HepG2 (cell line): ENCODE results near the gene ZMYND8. TPM values are rescaled to one million over a fixed set of nuclear protein-coding genes. Genes with fewer than 3 reads are reported as not detected.
A peak's percentile ranks its signal among the peaks of the same experiment; 100 is the strongest.

Source experiments
- CEBPZ ChIP-seq: IDR thresholded peaks from 2 replicates; pipeline ENCODE4 v1.6.1; 2012; ENCODE audit warnings: low read length, improper control_type of control experiment
- EZH2 ChIP-seq: conservative IDR thresholded peaks from 2 replicates; pipeline ENCODE4 v1.6.1; 2012; ENCODE audit warnings: mild to moderate bottlenecking, low read depth, low read length, moderate library complexity
- HOXA5 ChIP-seq: sonication (generic); formaldehyde crosslinking; IDR thresholded peaks from 2 replicates; pipeline ENCODE4 v1.4.0; 2020; ENCODE audit warnings: missing genetic modification reagents
- KDM5A ChIP-seq: fragments of 200-600 bp; sonication (generic); IDR thresholded peaks from 2 replicates; pipeline ENCODE4 v1.7.0; 2018; ENCODE audit warnings: antibody characterized with exemption, mild to moderate bottlenecking, low read length, borderline replicate concordance
- MIER2 ChIP-seq: IDR thresholded peaks from 2 replicates; pipeline ENCODE4 v1.6.1; 2016; ENCODE audit warnings: missing biosample characterization, missing genetic modification reagents
- NKX3-1 ChIP-seq: sonication (generic); formaldehyde crosslinking; IDR thresholded peaks from 2 replicates; pipeline ENCODE4 v1.5.0; 2020; ENCODE audit warnings: missing genetic modification reagents
- PRDM10 ChIP-seq: sonication (generic); formaldehyde crosslinking; IDR thresholded peaks from 2 replicates; pipeline ENCODE4 v1.4.0; 2020; ENCODE audit warnings: low read depth, missing genetic modification reagents
- RBM22 ChIP-seq: fragments of 200-400 bp; formaldehyde crosslinking; optimal IDR thresholded peaks from 2 replicates; pipeline ENCODE3; 2017; ENCODE audit warnings: mild to moderate bottlenecking, low read length, moderate library complexity
- XBP1 ChIP-seq: sonication (generic); formaldehyde crosslinking; IDR thresholded peaks from 2 replicates; pipeline ENCODE4 v1.5.0; 2020; ENCODE audit warnings: missing genetic modification reagents
- ZBTB20 ChIP-seq: sonication (generic); formaldehyde crosslinking; IDR thresholded peaks from 2 replicates; pipeline ENCODE4 v1.8.1; 2023; ENCODE audit warnings: missing genetic modification reagents, low read depth, mild to moderate bottlenecking, borderline replicate concordance
- ZNF143 ChIP-seq: sonication (generic); formaldehyde crosslinking; IDR thresholded peaks from 2 replicates; pipeline ENCODE4 v1.4.0; 2020; ENCODE audit warnings: missing genetic modification reagents
- ZNF512B ChIP-seq: sonication (generic); formaldehyde crosslinking; IDR thresholded peaks from 2 replicates; pipeline ENCODE4 v1.5.1; 2020; ENCODE audit warnings: missing genetic modification reagents, mild to moderate bottlenecking, borderline replicate concordance
- ZNF780A ChIP-seq: sonication (generic); formaldehyde crosslinking; IDR thresholded peaks from 2 replicates; pipeline ENCODE4 v1.8.0; 2022; ENCODE audit warnings: mild to moderate bottlenecking, missing genetic modification reagents, moderate library complexity
- ZSCAN22 ChIP-seq: sonication (generic); formaldehyde crosslinking; IDR thresholded peaks from 2 replicates; pipeline ENCODE4 v1.4.0; 2020; ENCODE audit warnings: mild to moderate bottlenecking, missing genetic modification reagents
- ZSCAN30 ChIP-seq: sonication (generic); formaldehyde crosslinking; IDR thresholded peaks from 2 replicates; pipeline ENCODE4 v1.5.0; 2020; ENCODE audit warnings: mild to moderate bottlenecking, missing genetic modification reagents
- polyA plus RNA-seq, 8 experiments: library from polyadenylated mRNA; depleted of rRNA in 3 of 8; stranded (reverse) in 7 of 8; unstranded in 1 of 8; fragments of >200 nt; fragmentation: Illumina TruSeq in 4 of 8; extraction: Trizol in 4 of 8; gene quantifications; 2 replicates each; pipeline versions ENCODE4 v1.2.1 to v1.2.3, GENCODE V29; 2011 to 2016; ENCODE audit warnings: low read depth in 4 of 8, missing spikeins in 1 of 8, mixed read lengths in 1 of 8; ENCODE audit not compliant: insufficient read depth in 1 of 8
- total RNA-seq, 5 experiments: library from RNA; depleted of rRNA; stranded (reverse); fragments of >200 nt; fragmentation: Illumina TruSeq; extraction: Trizol; gene quantifications; 2 replicates each; pipeline ENCODE4 v1.2.3, GENCODE V29; 2016; ENCODE audit warnings: low read depth in 1 of 5
- TF ChIP-seq, protein P1 (sequence below): sonication (generic); formaldehyde crosslinking; IDR thresholded peaks from 2 replicates; pipeline ENCODE4 v1.5.1; 2020; ENCODE audit warnings: mild to moderate bottlenecking, moderate library complexity, missing genetic modification reagents
- TF ChIP-seq, protein P2 (sequence below): sonication (generic); formaldehyde crosslinking; IDR thresholded peaks from 2 replicates; pipeline ENCODE4 v1.8.1; 2023; ENCODE audit warnings: mild to moderate bottlenecking, inconsistent platforms, moderate library complexity, missing genetic modification reagents, borderline replicate concordance

The ZMYND8 gene
- total and polyA plus RNA-seq, 2 of the 13 experiments (the other 11 are each of a cell fraction or from before 2014, with no cell fraction given), result 53.9 to 84.7 TPM

GRCh38 chr20:47346172-47346571 is 10.3 kb downstream of the ZMYND8 start (continued):
- no peak for TF ChIP-seq ZNF143 (CRISPR knock-in tag)
- TF ChIP-seq ZSCAN30, result no peak
- TF ChIP-seq ZNF512B (CRISPR knock-in tag), result no peak
- TF ChIP-seq CEBPZ, result no peak
- TF ChIP-seq XBP1 (CRISPR knock-in tag), result no peak
- TF ChIP-seq HOXA5 (CRISPR knock-in tag), result no peak
- TF ChIP-seq, protein P1, sequence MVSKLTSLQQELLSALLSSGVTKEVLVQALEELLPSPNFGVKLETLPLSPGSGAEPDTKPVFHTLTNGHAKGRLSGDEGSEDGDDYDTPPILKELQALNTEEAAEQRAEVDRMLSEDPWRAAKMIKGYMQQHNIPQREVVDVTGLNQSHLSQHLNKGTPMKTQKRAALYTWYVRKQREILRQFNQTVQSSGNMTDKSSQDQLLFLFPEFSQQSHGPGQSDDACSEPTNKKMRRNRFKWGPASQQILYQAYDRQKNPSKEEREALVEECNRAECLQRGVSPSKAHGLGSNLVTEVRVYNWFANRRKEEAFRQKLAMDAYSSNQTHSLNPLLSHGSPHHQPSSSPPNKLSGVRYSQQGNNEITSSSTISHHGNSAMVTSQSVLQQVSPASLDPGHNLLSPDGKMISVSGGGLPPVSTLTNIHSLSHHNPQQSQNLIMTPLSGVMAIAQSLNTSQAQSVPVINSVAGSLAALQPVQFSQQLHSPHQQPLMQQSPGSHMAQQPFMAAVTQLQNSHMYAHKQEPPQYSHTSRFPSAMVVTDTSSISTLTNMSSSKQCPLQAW (CRISPR knock-in tag), result peak; percentile 6; the same call in 1 of the 2 replicates
- no peak for TF ChIP-seq NKX3-1 (CRISPR knock-in tag)
- no peak for TF ChIP-seq EZH2
- no peak for TF ChIP-seq PRDM10
- peak; percentile 94 for TF ChIP-seq RBM22
- TF ChIP-seq ZNF780A (CRISPR knock-in tag), result no peak
- TF ChIP-seq, protein P2, sequence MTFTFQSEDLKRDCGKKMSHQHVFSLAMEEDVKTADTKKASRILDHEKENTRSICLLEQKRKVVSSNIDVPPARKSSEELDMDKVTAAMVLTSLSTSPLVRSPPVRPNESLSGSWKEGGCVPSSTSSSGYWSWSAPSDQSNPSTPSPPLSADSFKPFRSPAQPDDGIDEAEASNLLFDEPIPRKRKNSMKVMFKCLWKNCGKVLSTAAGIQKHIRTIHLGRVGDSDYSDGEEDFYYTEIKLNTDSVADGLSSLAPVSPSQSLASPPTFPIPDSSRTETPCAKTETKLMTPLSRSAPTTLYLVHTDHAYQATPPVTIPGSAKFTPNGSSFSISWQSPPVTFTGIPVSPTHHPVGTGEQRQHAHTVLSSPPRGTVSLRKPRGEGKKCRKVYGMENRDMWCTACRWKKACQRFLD (CRISPR knock-in tag), result no peak
- peak; percentile 38; the same call in 1 of the 2 replicates for TF ChIP-seq ZBTB20 (CRISPR knock-in tag)
- TF ChIP-seq MIER2 (CRISPR knock-in tag), result no peak
- no peak for TF ChIP-seq ZSCAN22 (CRISPR knock-in tag)
- no peak for TF ChIP-seq KDM5A
